NT2/D1 (cell line): Measurements from ENCODE around the gene GPATCH1.
"Not testable (repeated sequence)": the region's sequence is repeated elsewhere in the genome, so short reads cannot be mapped to it uniquely, and the experiment has no call there.

Experiments used
- DNase-seq: peaks from one replicate; pipeline ENCODE4 v3.0.0-alpha.2; 2011; ENCODE audit warnings: low read depth, low spot score
- H3K27me3 ChIP-seq: 2 replicates; pipeline ENCODE4 v1.6.0; 2011; ENCODE audit warnings: mild to moderate bottlenecking; ENCODE audit not compliant: insufficient read length, insufficient read depth
- H3K36me3 ChIP-seq: 2 replicates; pipeline ENCODE4 v1.6.1; 2011; ENCODE audit warnings: mild to moderate bottlenecking, low read length, mixed read lengths; ENCODE audit not compliant: insufficient read depth, insufficient read length
- H3K4me1 ChIP-seq: 2 replicates; pipeline ENCODE4 v1.5.1; 2011; ENCODE audit not compliant: insufficient read depth, insufficient read length
- H3K4me3 ChIP-seq: 2 replicates; pipeline ENCODE4 v1.5.1; 2011; ENCODE audit warnings: low read depth; ENCODE audit not compliant: insufficient read length
- H3K9ac ChIP-seq: 2 replicates; pipeline ENCODE4 v1.6.0; 2011; ENCODE audit warnings: low read depth; ENCODE audit not compliant: insufficient read length
- H3K9me3 ChIP-seq: 2 replicates; pipeline ENCODE4 v1.5.1; 2011; ENCODE audit warnings: mild to moderate bottlenecking, low read length; ENCODE audit not compliant: insufficient read depth
- SUZ12 ChIP-seq: IDR thresholded peaks from 2 replicates; pipeline ENCODE4 v1.6.1; 2011; ENCODE audit not compliant: insufficient read length, insufficient read depth; ENCODE audit errors: extremely low read depth
- YY1 ChIP-seq: IDR thresholded peaks from 2 replicates; pipeline ENCODE4 v1.6.1; 2011; ENCODE audit not compliant: insufficient read length, insufficient read depth
- ZNF274 ChIP-seq: IDR thresholded peaks from 2 replicates; pipeline ENCODE4 v1.6.1; 2011; ENCODE audit warnings: mild to moderate bottlenecking, low read depth, low read length

The GPATCH1 gene

GRCh38 chr19:33150852-33151518 is 70.0 kb downstream of the GPATCH1 start:
- TF ChIP-seq YY1 (no peak), ZNF274 (no peak), SUZ12 (no peak)
- Histone ChIP-seq H3K27me3 (no peaks in the 10 kb centered on the region), H3K9me3 (no peaks in the 10 kb centered on the region), H3K4me1 (no peaks in the 10 kb centered on the region), H3K9ac (no peak overlapping the region), H3K4me3 (no peak overlapping the region), H3K36me3 (no peaks in the 10 kb centered on the region)
- DNase-seq: no peak

- H3K36me3 ChIP-seq: no peaks in the 10 kb centered on the region
- H3K9me3 ChIP-seq: no peaks in the 10 kb centered on the region
- DNase-seq: no peak
- H3K9ac ChIP-seq: no peak overlapping the region
- TF ChIP-seq ZNF274 (no peak), YY1 (no peak), SUZ12 (no peak)
- no peaks in the 10 kb centered on the region for H3K27me3 ChIP-seq
- no peak overlapping the region for H3K4me3 ChIP-seq
- no peaks in the 10 kb centered on the region for H3K4me1 ChIP-seq
Observed at GRCh38 chr19:33152176-33152575, 71.2 kb downstream of the GPATCH1 start.

GRCh38 chr19:33152625-33153024 is 71.6 kb downstream of the GPATCH1 start:
- not testable (repeated sequence) for H3K27me3 ChIP-seq

GRCh38 chr19:33154313-33154712 is 73.3 kb downstream of the GPATCH1 start:
- not testable (repeated sequence) for DNase-seq, H3K9me3 ChIP-seq, H3K4me3 ChIP-seq, H3K9ac ChIP-seq, H3K36me3 ChIP-seq, H3K27me3 ChIP-seq, H3K4me1 ChIP-seq

More at GRCh38 chr19:33152625-33153024, 71.6 kb downstream of the GPATCH1 start:
- H3K36me3 ChIP-seq, DNase-seq, H3K9ac ChIP-seq, H3K4me1 ChIP-seq, H3K4me3 ChIP-seq, H3K9me3 ChIP-seq: not testable (repeated sequence)

- H3K4me1 ChIP-seq: no peaks in the 10 kb centered on the region
- H3K9ac ChIP-seq: no peak overlapping the region
- H3K27me3 ChIP-seq: no peaks in the 10 kb centered on the region
- H3K9me3 ChIP-seq: no peaks in the 10 kb centered on the region
- no peak for DNase-seq
- TF ChIP-seq SUZ12 (no peak), YY1 (no peak), ZNF274 (no peak)
- H3K36me3 ChIP-seq: no peaks in the 10 kb centered on the region
- H3K4me3 ChIP-seq: no peak overlapping the region
Observed at GRCh38 chr19:33156334-33156733, 75.4 kb downstream of the GPATCH1 start.

- no peak overlapping the region for H3K4me3 ChIP-seq
- H3K9me3 ChIP-seq: no peaks in the 10 kb centered on the region
- no peak for DNase-seq
- H3K36me3 ChIP-seq: no peaks in the 10 kb centered on the region
- no peaks in the 10 kb centered on the region for H3K27me3 ChIP-seq
- no peaks in the 10 kb centered on the region for H3K4me1 ChIP-seq
- no peak overlapping the region for H3K9ac ChIP-seq
- TF ChIP-seq YY1 (no peak), SUZ12 (no peak), ZNF274 (no peak)
Observed at GRCh38 chr19:33157906-33158305, 76.9 kb downstream of the GPATCH1 start.

GRCh38 chr19:33158365-33158764 is 77.4 kb downstream of the GPATCH1 start:
- H3K4me1 ChIP-seq: no peaks in the 10 kb centered on the region
- no peaks in the 10 kb centered on the region for H3K27me3 ChIP-seq
- H3K4me3 ChIP-seq: no peak overlapping the region
- no peak for DNase-seq
- no peak for TF ChIP-seq SUZ12
- no peak for TF ChIP-seq YY1
- no peak for TF ChIP-seq ZNF274
- no peak overlapping the region for H3K9ac ChIP-seq
- no peaks in the 10 kb centered on the region for H3K9me3 ChIP-seq
- H3K36me3 ChIP-seq: no peaks in the 10 kb centered on the region

- TF ChIP-seq YY1 (no peak), SUZ12 (no peak), ZNF274 (no peak)
- no peaks in the 10 kb centered on the region for H3K4me1 ChIP-seq
- H3K4me3 ChIP-seq: no peak overlapping the region
- H3K9ac ChIP-seq: no peak overlapping the region
- H3K36me3 ChIP-seq: no peaks in the 10 kb centered on the region
- H3K9me3 ChIP-seq: no peaks in the 10 kb centered on the region
- H3K27me3 ChIP-seq: no peaks in the 10 kb centered on the region
- no peak for DNase-seq
Observed at GRCh38 chr19:33159149-33159548, 78.2 kb downstream of the GPATCH1 start.
